PC-3 (cell line): ENCODE data around the gene CCL21.

Experiments used
- CTCF ChIP-seq: fragments of 300-600 bp; sonication (generic); conservative IDR thresholded peaks from 2 replicates; pipeline ENCODE4 v1.5.1; 2017; ENCODE audit warnings: antibody characterized with exemption, low read depth, mild to moderate bottlenecking, low read length
- EZH2 ChIP-seq: fragments of 300-600 bp; sonication (generic); IDR thresholded peaks from one replicate; pipeline ENCODE4 v1.6.1; 2017; ENCODE audit warnings: antibody characterized with exemption, mild to moderate bottlenecking, low read length; ENCODE audit not compliant: unreplicated experiment
- EZH2phosphoT487 ChIP-seq: fragments of 300-600 bp; sonication (generic); IDR thresholded peaks from 2 replicates; pipeline ENCODE4 v1.6.1; 2018; ENCODE audit warnings: mild to moderate bottlenecking, antibody characterized with exemption, low read length, borderline replicate concordance

DNA sequence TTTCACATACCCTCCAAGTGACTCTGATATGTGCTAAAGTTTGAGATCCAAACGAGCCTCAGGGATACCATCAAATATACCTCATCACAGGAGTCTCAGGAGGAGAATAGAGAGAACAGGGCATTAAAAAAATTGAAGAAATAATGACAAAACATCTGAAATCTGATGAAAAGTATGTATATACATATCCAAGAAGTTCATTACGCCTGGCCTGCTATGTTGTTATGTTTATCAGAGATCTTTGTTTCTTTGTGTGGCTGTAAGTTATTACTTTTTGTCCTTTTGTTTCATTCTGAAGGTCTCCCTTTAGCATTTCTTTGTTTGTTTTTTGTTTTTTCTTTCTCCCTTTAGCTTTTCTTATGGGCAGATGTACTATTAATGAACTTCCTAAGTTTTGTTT lies 16.4 kb downstream of the CCL21 start:
- TF ChIP-seq EZH2 (no peak), CTCF (no peak), EZH2phosphoT487 (no peak)
